GM12878 (cell line): ENCODE results near the gene MACROD2. TPM values are rescaled to one million over a fixed set of nuclear protein-coding genes. Genes with fewer than 3 reads are reported as not detected.

ENCODE experiments used
- ATAC-seq: fragments of 200-7000 bp; cut with Tn5 transposase; 3 replicates; pipeline ENCODE4 v1.9.1; 2020; ENCODE audit warnings: mild to moderate bottlenecking, moderate library complexity
- BruUV-seq: library from RNA; stranded (reverse); fragments of 400-500 nt; replicated peaks from 2 replicates; lab custom pipeline; 2021; lab: Mats Ljungman, UMichigan
- CTCF ChIA-PET: fragments of 300-600 bp; sonication (Branson Sonifier 250); formaldehyde crosslinking; extraction: SDS; loops from one replicate; lab custom pipeline; 2021; ENCODE audit warnings: inconsistent platforms; lab: Yijun Ruan, JAX
- POLR2A ChIA-PET: fragments of 350-600 bp; formaldehyde crosslinking; extraction: SDS; loops from one replicate; lab custom pipeline; 2021; ENCODE audit warnings: inconsistent platforms; lab: Charles Lee
- RAD21 ChIA-PET: fragments of 300-600 bp; sonication (Branson Sonifier 250); formaldehyde crosslinking; loops from one replicate; lab custom pipeline; 2023; ENCODE audit warnings: antibody characterized with exemption; ENCODE audit not compliant: unreplicated experiment; lab: Charles Lee
- SMC1A ChIA-PET: fragments of 300-600 bp; sonication (Branson Sonifier 250); formaldehyde crosslinking; loops from one replicate; lab custom pipeline; 2023; ENCODE audit not compliant: unreplicated experiment, uncharacterized antibody; lab: Charles Lee
- DNase-seq: peaks from one replicate; pipeline ENCODE4 v3.0.0-alpha.2; 2011; ENCODE audit warnings: low read depth, low spot score
- FAIRE-seq: peaks from 3 replicates; lab custom pipeline; 2011; peaks lifted over from hg19 to GRCh38; lab: Jason Lieb, UNC
- H2AFZ ChIP-seq: 2 replicates; pipeline ENCODE4 v1.6.0; 2011; ENCODE audit warnings: low read depth, low read length, control low read depth; ENCODE audit not compliant: control insufficient read depth
- H3K27ac ChIP-seq: 2 replicates; pipeline ENCODE4 v1.5.1; 2011; ENCODE audit warnings: control low read depth; ENCODE audit not compliant: control insufficient read depth, insufficient read depth
- H3K27me3 ChIP-seq, 2 experiments: replicated peaks in 1 of 2; 2 replicates each; pipeline versions ENCODE4 v1.6.0 to v1.6.1; 2011; ENCODE audit warnings: low read length in 1 of 2; ENCODE audit not compliant: control insufficient read depth in 2 of 2, insufficient read depth in 2 of 2
- H3K36me3 ChIP-seq, 2 experiments: 2 replicates each; pipeline ENCODE4 v1.5.1; 2011; ENCODE audit warnings: low read length in 1 of 2; ENCODE audit not compliant: control insufficient read depth in 2 of 2, insufficient read depth in 2 of 2
- H3K4me1 ChIP-seq: 2 replicates; pipeline ENCODE4 v1.6.1; 2011; ENCODE audit warnings: mild to moderate bottlenecking, low read length, moderate library complexity, mixed read lengths; ENCODE audit not compliant: control insufficient read depth, insufficient read depth
- H3K4me2 ChIP-seq: 2 replicates; pipeline ENCODE4 v1.6.0; 2011; ENCODE audit warnings: control low read depth; ENCODE audit not compliant: control insufficient read depth, insufficient read depth
- H3K4me3 ChIP-seq: fragments of 200-600 bp; sonication (generic); 2 replicates; pipeline ENCODE4 v1.5.1; 2016
- H3K79me2 ChIP-seq: 2 replicates; pipeline ENCODE4 v1.6.0; 2011; ENCODE audit warnings: low read length; ENCODE audit not compliant: control insufficient read depth, insufficient read depth
- H3K9ac ChIP-seq: 2 replicates; pipeline ENCODE4 v1.8.0; 2011; ENCODE audit warnings: low read length, control low read depth, mixed read lengths; ENCODE audit not compliant: control insufficient read depth, insufficient read depth
- H3K9me3 ChIP-seq: replicated peaks from 3 replicates; pipeline ENCODE4 v1.5.1; 2011; ENCODE audit warnings: mild to moderate bottlenecking, low read length; ENCODE audit not compliant: control insufficient read depth, insufficient read depth
- H4K20me1 ChIP-seq: 2 replicates; pipeline ENCODE4 v1.6.0; 2011; ENCODE audit not compliant: control insufficient read depth, insufficient read depth
- BRCA1 ChIP-seq: IDR thresholded peaks from 2 replicates; pipeline ENCODE4 v1.6.1; 2011; ENCODE audit warnings: low read depth, low read length, improper control_type of control experiment
- CREB1 ChIP-seq: IDR thresholded peaks from 2 replicates; pipeline ENCODE4 v1.6.1; 2012; ENCODE audit warnings: low read depth, mild to moderate bottlenecking, inconsistent platforms
- CREM ChIP-seq: IDR thresholded peaks from 2 replicates; pipeline ENCODE4 v1.6.1; 2014; ENCODE audit warnings: antibody characterized with exemption, low read depth
- E2F4 ChIP-seq: IDR thresholded peaks from 2 replicates; pipeline ENCODE4 v1.6.1; 2012; ENCODE audit warnings: low read depth, low read length, improper control_type of control experiment
- EZH2 ChIP-seq: IDR thresholded peaks from 2 replicates; pipeline ENCODE4 v1.6.1; 2012; ENCODE audit warnings: low read depth, mild to moderate bottlenecking, control low read depth, inconsistent platforms, low read length, borderline replicate concordance; ENCODE audit not compliant: control insufficient read depth
- FOS ChIP-seq: IDR thresholded peaks from 3 replicates; pipeline ENCODE4 v1.6.1; 2011; ENCODE audit warnings: borderline replicate concordance; ENCODE audit not compliant: insufficient read length; ENCODE audit errors: extremely low read depth
- FOXK2 ChIP-seq: fragments of 450-650 bp; IDR thresholded peaks from 2 replicates; pipeline ENCODE4 v1.6.1; 2017; ENCODE audit warnings: mild to moderate bottlenecking, moderate library complexity
- FOXM1 ChIP-seq: IDR thresholded peaks from 2 replicates; pipeline ENCODE4 v1.6.1; 2012; ENCODE audit warnings: low read depth, mild to moderate bottlenecking, inconsistent platforms, low read length, moderate library complexity
- JUNB ChIP-seq: IDR thresholded peaks from 2 replicates; pipeline ENCODE4 v1.6.1; 2016; ENCODE audit warnings: antibody characterized with exemption, mild to moderate bottlenecking
- NFXL1 ChIP-seq: fragments of 450-650 bp; IDR thresholded peaks from 2 replicates; pipeline ENCODE4 v1.6.1; 2017; ENCODE audit warnings: antibody characterized with exemption, mild to moderate bottlenecking, borderline replicate concordance
- ZNF217 ChIP-seq: fragments of 450-650 bp; IDR thresholded peaks from 2 replicates; pipeline ENCODE4 v1.6.1; 2017; ENCODE audit warnings: antibody characterized with exemption, mild to moderate bottlenecking
- ZNF592 ChIP-seq: fragments of 450-650 bp; IDR thresholded peaks from 2 replicates; pipeline ENCODE4 v1.6.1; 2017; ENCODE audit warnings: mild to moderate bottlenecking, moderate library complexity
- whole genome bisulfite sequencing: methylation state at CpG from one replicate; pipeline ENCODE4 v1.1.6; 2016; ENCODE audit warnings: low lambda C conversion rate; ENCODE audit not compliant: insufficient replicate concordance, insufficient coverage; ENCODE audit errors: missing lambda C conversion rate; 5-methylcytosine and 5-hydroxymethylcytosine counted together
- in situ Hi-C: fragments of 300-500 bp; cut with MboI; formaldehyde crosslinking; loops from 9 replicates; pipeline ENCODE4 v1.14.3; 2018; ENCODE audit warnings: mixed read lengths
- intact Hi-C: fragments of 100-400 bp; cut with micrococcal nuclease; formaldehyde crosslinking; loops from one replicate; pipeline ENCODE4 v1.14.2; 2022; ENCODE audit not compliant: unreplicated experiment
- polyA plus RNA-seq, 11 experiments: library from polyadenylated mRNA; depleted of rRNA in 4 of 11; unstranded in 6 of 11; stranded (reverse) in 5 of 11; fragments of >200 nt; fragmentation: Nextera tagmentation in 4 of 11; fragmentation: Illumina TruSeq in 1 of 11; extraction: Ambion mirVana in 4 of 11; extraction: Trizol in 1 of 11; gene quantifications; 1 replicate in 1 of 11; 2 replicates in 10 of 11; pipeline versions ENCODE4 v1.2.1 to v1.2.3, GENCODE V29; 2011 to 2016; ENCODE audit warnings: inconsistent platforms in 2 of 11, missing spikeins in 2 of 11, low read depth in 1 of 11
- total RNA-seq, 4 experiments: library from RNA; depleted of rRNA in 3 of 4; stranded (reverse); fragments of >200 nt in 3 of 4; fragmentation: Illumina TruSeq in 1 of 4; extraction: Trizol in 1 of 4; gene quantifications; 2 replicates each; pipeline versions ENCODE4 v1.2.1 to v1.2.3, GENCODE V29; 2013 to 2021

MACROD2 gene
- total and polyA plus RNA-seq, 10 of the 15 experiments (the other 5 are each of a cell fraction or from before 2014, with no cell fraction given) = 1.1 to 21.5 (median 2.2) TPM

GRCh38 chr20:14972256-14972655 is 976.9 kb downstream of the MACROD2 start:
- no peak for DNase-seq
- BruUV-seq = no TSS peak
- ChIA-PET CTCF (no interaction called here), RAD21 (no interaction called here), SMC1A (interaction anchor here (0.9 kb wide), 1 partner anchor 9 kb away, joined by 3 read pairs; no protein-coding TSS in a partner anchor)
- no peak for FAIRE-seq
- no peak for ATAC-seq
- H3K4me1 ChIP-seq = no peaks in the 10 kb centered on the region
- intact Hi-C loops = no loop called here
- no peaks in the 10 kb centered on the region; the same call in 2 of the 3 replicates for H3K9me3 ChIP-seq
- TF ChIP-seq EZH2 (no peak), JUNB (no peak), FOS (no peak), FOXM1 (no peak), ZNF217 (no peak), E2F4 (no peak), CREM (no peak), NFXL1 (no peak), ZNF592 (no peak), CREB1 (no peak), FOXK2 (no peak), BRCA1 (no peak)
- TF ChIP-seq, all 136 proteins: peak for 0
- 0% methylated on average over 1 of the region's 1 CpG for WGBS
- POLR2A ChIA-PET = no interaction called here
- Histone ChIP-seq H3K79me2 (no peaks in the 10 kb centered on the region), H4K20me1 (no peaks in the 10 kb centered on the region), H3K4me3 (no peak overlapping the region), H3K36me3 (no peaks in the 10 kb centered on the region), H3K27ac (no peak overlapping the region), H3K4me2 (no peak overlapping the region), H3K27me3 (no peaks in the 10 kb centered on the region), H3K9ac (no peak overlapping the region), H2AFZ (no peak overlapping the region)
- in situ Hi-C loops = no loop called here
